MV-4-11 (cell line): Measurements from ENCODE around the gene CCND1.
"Not testable (repeated sequence)": the region's sequence is repeated elsewhere in the genome, so short reads cannot be mapped to it uniquely, and the experiment has no call there.

Source experiments
- DNase-seq: peaks from one replicate; lab custom pipeline; 2025; lab: John Stamatoyannopoulos, UW

Gene CCND1

GRCh38 chr11:69618237-69618636, 22.7 kb upstream of the CCND1 start:
- no peak for DNase-seq

- DNase-seq: no peak
Measured at GRCh38 chr11:69620683-69621290, 20.2 kb upstream of the CCND1 start.

DNA sequence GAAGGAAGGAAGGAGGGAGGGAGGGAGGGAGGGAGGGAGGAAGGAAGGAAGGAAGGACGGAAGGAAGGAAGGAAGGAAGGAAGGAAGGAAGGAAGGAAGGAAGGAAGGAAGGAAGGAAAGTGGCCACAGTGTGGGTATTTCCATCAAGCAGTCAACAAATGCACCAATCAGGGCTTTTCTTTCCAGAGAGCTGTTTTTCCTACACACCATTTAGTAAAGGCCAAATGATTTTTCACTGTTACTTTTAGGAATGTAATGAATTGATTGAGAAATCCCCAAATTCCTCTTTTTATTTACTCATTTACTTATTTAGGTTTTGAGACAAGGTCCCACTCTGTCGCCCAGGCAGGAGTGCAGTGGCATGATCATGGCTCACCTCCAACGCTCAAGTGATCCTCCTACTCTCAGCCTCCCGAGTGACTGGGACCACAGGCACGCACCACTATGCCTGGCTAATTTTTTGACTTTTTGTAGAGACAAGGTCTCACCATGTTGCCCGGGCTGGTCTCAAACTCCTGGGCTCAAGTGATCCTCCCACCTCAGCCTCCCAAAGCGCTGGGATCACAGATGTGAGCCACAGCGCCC, 18.8 kb upstream of the CCND1 start:
- not testable (repeated sequence) for DNase-seq

- no peak for DNase-seq
Measured at GRCh38 chr11:69624293-69624692, 16.7 kb upstream of the CCND1 start.

DNA sequence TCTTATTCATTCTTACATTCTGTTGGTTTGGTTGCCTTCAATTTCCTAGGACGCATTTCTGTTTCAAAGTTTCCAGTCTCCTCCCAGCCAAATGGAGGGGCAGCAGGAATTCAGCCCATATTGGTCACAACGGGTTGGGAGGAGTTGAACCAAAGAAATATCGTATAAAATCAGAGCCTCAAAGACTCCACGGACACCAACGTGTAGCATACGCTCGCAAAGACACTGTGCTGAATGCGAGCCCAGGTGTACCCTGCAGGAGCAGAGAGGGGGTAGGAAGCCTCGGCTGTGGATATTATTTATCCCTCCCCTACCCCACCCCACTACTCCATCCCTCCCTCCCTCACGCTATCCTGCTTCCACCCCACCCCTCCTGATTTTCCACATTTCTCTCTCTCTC, 15.5 kb upstream of the CCND1 start:
- no peak for DNase-seq

- DNase-seq: no peak
Measured at GRCh38 chr11:69627551-69627950, 13.4 kb upstream of the CCND1 start.

GRCh38 chr11:69630017-69630416, 10.9 kb upstream of the CCND1 start:
- no peak for DNase-seq

- DNase-seq: no peak
Measured at GRCh38 chr11:69630424-69630823, 10.5 kb upstream of the CCND1 start.

DNA sequence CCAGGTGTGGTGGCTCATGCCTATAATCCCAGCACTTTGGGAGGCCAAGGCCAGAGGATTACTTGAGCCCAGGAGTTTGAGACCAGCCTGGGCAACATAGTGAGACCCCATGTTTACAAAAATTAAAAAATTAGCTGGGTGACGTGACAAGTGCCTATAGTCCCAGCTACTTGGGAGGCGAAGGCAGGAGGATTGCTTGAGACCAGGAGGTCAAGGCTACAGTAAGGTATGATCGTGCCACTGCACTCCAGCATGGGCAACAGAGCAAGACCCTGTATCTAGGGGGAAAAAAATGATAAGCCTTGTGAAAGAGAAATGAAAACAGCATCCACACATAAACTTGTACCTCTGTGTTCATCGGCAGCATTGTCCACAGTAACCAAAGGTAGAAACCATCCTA, 8.1 kb upstream of the CCND1 start:
- no peak for DNase-seq

- no peak for DNase-seq
Measured at GRCh38 chr11:69634069-69634468, 6.9 kb upstream of the CCND1 start.

- no peak for DNase-seq
Measured at GRCh38 chr11:69634590-69634989, 6.4 kb upstream of the CCND1 start.

DNA sequence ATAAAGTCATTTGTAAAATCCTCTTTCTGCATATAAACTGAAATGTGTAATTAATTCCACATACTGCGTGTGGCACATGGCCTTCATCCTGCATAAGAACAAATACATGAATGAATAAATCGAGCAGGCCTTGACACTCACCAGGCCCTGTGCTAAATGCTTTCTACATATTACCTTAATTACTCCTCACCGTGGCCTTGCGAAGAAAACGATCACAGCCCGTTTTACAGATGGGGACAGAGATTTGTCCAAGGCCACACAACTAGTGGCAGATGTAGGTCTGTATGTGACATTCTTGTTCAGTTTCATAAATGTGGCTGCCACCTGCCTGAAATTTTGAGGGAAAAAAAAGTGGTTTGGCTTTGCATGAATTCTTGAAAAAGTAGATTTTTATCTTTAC, 5.8 kb upstream of the CCND1 start:
- no peak for DNase-seq

DNA sequence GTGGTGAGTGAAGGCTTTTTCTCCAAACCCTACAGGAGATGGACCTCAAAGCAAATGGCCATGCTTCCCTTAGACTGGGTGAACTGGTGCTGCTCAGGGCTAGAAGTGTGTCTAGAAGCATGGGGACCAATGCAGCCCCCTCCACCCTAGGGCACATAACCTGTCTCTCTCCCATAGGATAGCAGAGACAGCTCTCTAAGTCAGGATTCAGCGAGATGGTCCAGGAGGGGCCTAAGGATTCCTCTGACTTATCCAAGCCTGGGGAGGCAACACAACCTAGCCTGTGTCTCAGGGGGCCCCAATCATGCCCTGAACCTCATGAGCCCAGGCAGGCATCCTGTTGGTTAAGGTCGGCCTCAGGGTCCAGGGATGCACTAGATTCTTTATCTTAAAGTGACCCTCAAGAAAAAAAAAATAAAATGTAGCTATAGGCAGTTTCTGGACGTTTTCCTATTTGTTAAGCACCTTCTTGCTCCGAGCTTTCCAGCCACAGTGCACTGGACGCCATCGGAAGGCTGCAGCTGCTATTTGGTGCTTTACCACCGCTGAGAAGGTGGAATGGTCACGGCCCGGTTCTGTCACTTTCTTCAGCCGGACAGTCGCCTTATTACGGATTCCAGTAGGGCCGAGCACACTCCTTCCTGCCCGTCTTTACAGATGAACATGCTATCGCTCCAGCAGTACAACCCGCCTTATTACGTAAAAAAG, 5.0 kb upstream of the CCND1 start:
- DNase-seq: no peak

DNA sequence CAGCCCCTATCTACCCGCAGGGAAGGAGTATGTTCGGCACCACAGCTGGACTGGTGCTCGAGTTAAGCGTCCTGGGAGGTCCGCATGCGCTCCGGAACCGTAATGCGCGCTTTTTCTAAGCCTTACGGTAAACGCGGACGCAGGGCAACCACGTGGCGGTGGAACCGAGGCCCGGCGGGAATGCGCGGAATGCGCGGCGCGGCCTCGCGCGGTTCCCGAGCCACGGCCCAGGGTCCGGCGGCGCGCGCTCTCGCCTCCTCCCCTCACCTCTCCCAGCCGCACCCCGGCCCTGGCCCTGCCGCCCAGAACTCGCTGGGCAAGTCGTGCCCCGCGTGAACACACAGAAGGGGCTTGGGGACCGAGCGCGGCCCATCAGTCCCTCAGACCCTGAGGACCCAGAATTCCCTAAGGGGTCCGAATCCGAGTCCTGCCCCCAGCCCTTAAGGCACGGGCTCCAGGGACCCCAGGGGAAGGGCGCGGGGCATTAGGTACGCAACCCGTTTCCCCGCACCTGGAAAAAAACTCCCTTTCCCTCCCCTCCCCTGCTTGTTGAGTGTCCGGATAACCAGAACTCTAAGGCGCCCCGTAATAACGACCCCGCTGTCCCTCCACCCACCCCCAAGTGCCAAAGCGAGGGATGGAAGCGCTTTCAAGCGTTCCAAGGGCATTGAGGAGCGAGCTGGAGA, 4.3 kb upstream of the CCND1 start:
- no peak for DNase-seq

- no peak for DNase-seq
Measured at GRCh38 chr11:69637198-69637940, 3.6 kb upstream of the CCND1 start.

- DNase-seq: peak; percentile 45
Measured at GRCh38 chr11:69637941-69638871, 2.8 kb upstream of the CCND1 start.

GRCh38 chr11:69638941-69639681, 1.8 kb upstream of the CCND1 start:
- DNase-seq: peak; percentile 79

GRCh38 chr11:69639831-69640230, 1.1 kb upstream of the CCND1 start:
- DNase-seq: no peak

DNA sequence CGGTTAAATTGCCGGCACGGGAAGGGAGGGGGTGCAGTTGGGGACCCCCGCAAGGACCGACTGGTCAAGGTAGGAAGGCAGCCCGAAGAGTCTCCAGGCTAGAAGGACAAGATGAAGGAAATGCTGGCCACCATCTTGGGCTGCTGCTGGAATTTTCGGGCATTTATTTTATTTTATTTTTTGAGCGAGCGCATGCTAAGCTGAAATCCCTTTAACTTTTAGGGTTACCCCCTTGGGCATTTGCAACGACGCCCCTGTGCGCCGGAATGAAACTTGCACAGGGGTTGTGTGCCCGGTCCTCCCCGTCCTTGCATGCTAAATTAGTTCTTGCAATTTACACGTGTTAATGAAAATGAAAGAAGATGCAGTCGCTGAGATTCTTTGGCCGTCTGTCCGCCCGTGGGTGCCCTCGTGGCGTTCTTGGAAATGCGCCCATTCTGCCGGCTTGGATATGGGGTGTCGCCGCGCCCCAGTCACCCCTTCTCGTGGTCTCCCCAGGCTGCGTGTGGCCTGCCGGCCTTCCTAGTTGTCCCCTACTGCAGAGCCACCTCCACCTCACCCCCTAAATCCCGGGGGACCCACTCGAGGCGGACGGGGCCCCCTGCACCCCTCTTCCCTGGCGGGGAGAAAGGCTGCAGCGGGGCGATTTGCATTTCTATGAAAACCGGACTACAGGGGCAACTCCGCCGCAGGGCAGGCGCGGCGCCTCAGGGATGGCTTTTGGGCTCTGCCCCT, 529 bp upstream of the CCND1 start:
- DNase-seq: no peak
